ENCODE measurements around the gene CNIH2. TPM values are rescaled to one million over a fixed set of nuclear protein-coding genes. Genes with fewer than 3 reads are reported as not detected.

The CNIH2 gene
- total RNA-seq, 4 donors from 2014 or later = not detected

GRCh38 chr11:66263785-66264184 is 14.2 kb upstream of the CNIH2 start:
- DNase-seq (ENCODE audit: low spot score) (no peak), ATAC-seq (ENCODE audit: low FRiP score) (no peak)
- no peak for TF ChIP-seq CTCF (IDR thresholded peaks at IDR 0.05)

DNA sequence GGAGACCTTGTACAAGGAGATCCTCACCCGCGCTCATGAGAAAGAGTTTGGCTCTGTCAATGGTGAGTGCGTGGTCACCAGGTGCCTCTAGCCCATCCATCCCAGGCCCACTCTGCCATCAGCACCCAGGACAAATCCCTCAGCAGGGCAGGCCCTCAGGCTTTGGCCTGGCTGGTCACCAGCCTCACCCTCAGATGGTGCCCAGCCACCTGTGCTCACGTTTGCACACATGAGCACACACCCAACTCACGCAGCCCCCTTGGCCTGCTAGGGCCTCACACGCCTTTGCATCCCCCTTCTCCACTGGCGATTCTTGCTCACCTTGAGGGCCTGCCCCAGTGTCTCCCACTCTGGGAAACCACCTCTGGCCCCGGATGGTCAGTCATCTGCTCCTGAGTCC is 13.6 kb upstream of the CNIH2 start:
- no peak for TF ChIP-seq CTCF (IDR thresholded peaks at IDR 0.05)
- ATAC-seq (ENCODE audit: low FRiP score) (no peak), DNase-seq (ENCODE audit: low spot score) (no peak)

GRCh38 chr11:66264914-66265313 is 13.1 kb upstream of the CNIH2 start:
- no peak for DNase-seq (ENCODE audit: low spot score)
- no peak for ATAC-seq (ENCODE audit: low FRiP score)
- no peak for TF ChIP-seq CTCF (IDR thresholded peaks at IDR 0.05)

- TF ChIP-seq CTCF (IDR thresholded peaks at IDR 0.05) = no peak
These were observed 12.2 kb upstream of the CNIH2 start for GRCh38 chr11:66265531-66266377.

DNA sequence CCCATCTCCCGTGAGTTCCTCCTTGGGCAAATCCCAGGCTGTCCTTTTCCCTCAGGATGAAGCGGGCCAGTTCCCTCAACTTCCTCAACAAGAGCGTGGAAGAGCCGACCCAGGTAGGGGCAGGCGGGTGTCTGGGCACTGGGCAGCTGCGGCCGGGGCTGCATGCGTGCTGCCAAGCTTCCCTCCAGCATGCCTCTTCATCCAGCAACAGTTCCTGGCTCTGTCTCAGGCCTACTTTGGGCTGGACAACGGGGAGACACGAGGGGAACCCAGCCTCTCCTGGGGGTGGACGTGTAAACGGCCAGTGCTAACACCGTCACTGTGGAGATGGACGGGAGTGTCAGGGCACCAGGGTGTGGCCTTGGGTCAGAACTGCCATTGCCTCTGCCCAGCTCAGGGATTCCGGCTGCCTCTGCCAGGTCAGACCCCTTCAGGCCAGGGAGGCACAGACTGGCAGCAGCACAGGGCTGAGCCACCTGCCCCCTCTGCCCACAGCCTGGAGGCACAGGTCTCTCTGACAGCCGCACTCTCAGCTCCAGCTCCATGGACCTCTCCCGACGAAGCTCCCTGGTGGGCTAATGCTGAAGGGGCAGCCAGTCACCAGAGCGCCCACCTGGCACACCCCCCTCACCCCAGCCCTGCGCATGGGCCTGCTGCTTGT is 11.5 kb upstream of the CNIH2 start:
- no peak for DNase-seq (ENCODE audit: low spot score)
- ATAC-seq (ENCODE audit: low FRiP score) = no peak
- no peak for TF ChIP-seq CTCF (IDR thresholded peaks at IDR 0.05)

More at GRCh38 chr11:66265531-66266377, 12.2 kb upstream of the CNIH2 start:
- no peak for DNase-seq (ENCODE audit: low spot score)
- no peak for ATAC-seq (ENCODE audit: low FRiP score)

GRCh38 chr11:66267039-66267378 is 11.0 kb upstream of the CNIH2 start:
- no peak for TF ChIP-seq CTCF (IDR thresholded peaks at IDR 0.05)
- no peak for ATAC-seq (ENCODE audit: low FRiP score)
- DNase-seq (ENCODE audit: low spot score) = no peak

Measured in omental fat pad (tissue), 4 donors.